KG1 (cell line): ENCODE results near the gene SKP2.
"Not testable (repeated sequence)": the region's sequence is repeated elsewhere in the genome, so short reads cannot be mapped to it uniquely, and the experiment has no call there.

Experiments used
- DNase-seq: peaks from one replicate; lab custom pipeline; 2025; lab: John Stamatoyannopoulos, UW

SKP2 gene

DNA sequence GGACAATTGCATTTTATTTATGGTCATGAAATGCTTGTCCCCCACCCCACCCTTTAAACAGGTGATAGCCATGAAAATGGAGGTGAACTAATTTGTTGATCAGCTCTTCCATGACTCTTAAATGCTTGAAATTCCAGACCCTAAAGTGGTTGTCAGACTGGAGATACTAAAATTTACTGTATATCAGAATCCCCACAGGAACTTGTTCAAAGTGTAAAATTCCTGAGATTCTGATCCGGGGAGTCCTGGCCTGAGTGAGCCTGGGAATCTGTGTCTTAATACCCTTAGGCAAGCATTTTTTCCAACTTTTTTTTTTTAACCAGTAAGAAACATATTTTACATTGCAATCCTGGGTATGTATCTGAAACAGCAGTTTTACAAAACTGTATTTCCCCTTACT lies 4.7 kb downstream of the SKP2 start:
- DNase-seq = no peak

DNA sequence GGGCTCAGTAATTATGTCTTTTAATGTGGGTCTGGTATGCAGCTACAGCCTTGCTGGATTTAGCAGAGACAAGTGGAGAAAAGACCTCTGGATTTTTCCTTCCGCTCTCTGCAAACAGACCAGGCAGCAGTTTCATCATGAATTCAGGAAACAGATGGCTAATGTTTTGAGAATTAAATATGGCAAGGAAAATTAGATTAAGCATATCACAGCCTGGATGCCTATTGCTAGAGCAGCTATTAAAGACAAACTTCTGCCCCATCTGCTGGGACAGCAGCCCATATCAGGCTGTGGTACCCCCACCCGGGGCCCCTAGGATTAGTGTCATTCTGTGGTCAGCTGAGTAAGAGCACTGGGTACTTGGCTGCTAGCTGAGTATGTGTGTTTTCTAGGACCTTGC lies 6.2 kb downstream of the SKP2 start:
- DNase-seq = no peak

DNA sequence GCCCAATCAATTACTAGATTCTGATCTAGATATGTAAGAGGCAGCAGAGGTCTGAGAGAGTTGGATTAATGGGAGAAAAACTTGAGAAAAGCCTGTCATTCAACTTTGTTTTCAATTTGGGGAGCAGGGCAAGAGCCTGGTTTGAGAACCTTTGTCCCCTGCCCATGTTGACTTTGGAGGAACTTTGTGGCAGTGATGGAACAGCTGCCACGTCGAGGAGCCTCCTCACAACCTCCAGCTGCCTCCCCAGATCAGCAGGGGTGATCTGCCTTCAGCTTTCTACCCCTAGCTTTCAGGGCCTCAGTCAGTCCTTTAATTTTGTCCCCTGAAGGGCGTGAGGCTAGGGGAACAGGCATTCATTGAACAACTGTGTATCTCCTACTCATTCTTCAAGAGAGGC lies 8.7 kb downstream of the SKP2 start:
- no peak for DNase-seq

DNA sequence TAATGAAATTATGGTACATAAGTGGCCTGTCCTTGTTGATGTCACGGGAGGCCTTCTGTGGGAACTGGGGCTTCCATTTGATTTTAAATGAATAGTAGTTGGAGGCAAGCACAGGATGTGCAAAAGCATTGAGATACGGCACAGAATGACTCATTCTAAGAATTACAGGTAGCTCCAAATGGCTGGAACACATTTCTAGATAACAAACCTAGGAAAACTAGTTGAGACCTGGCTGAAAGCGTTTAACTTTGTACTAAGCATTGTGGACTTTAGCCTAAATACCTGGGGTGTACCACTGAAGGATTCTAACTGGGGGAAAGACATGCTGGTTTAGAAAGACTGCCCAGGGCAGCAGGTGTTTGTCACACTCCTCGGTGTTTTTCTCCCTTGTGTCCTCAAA lies 9.4 kb downstream of the SKP2 start:
- no peak for DNase-seq

DNA sequence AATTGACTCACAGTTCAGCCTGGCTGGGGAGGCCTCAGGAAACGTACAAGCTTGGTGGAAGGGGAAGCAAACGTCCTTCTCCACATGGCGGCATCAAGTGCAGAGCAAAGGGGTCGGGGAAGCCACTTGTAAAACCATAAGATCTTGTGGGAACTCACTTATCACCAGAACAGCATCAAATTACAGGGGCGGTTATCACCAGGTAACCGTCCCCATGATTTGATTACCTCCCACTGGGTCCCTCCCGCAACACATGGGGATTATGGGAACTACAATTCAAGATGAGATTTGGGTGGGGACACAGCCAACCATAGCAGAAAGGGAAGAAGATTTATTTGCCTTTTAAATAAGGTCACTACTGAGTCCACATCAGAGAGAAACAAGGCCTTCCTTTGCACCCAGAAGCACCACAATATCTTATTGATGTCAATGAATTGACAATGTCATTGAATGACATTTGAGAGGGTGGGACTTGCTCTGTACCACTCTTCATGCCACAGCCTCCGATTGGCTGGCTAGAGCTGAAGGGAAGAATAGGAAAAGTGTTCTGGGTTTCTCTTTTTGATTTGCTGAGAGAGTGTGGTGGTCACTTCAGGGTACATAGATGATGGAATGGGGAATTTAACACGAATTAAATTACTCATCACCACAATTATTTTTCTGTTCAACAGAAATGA lies 11.0 kb downstream of the SKP2 start:
- DNase-seq = no peak

DNA sequence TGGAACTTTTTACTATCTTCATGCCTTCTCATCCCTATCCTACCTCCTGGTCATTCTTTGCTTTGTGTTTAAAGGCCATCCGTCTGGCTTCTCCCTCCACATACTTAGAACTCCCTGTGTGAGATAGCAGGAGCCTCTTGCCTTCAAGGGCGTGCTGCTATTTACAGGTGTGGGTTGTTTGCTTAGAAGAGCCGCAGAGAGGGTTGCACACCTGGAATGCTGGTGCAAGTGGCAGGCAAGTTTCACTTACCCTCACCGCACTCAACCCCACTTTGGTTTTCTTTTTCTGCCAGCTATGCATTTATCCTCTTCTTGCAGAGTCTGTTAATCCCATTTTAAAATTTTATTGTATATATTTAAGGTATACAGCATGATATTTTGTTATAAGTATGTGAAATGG lies 12.6 kb downstream of the SKP2 start:
- DNase-seq = no peak

DNA sequence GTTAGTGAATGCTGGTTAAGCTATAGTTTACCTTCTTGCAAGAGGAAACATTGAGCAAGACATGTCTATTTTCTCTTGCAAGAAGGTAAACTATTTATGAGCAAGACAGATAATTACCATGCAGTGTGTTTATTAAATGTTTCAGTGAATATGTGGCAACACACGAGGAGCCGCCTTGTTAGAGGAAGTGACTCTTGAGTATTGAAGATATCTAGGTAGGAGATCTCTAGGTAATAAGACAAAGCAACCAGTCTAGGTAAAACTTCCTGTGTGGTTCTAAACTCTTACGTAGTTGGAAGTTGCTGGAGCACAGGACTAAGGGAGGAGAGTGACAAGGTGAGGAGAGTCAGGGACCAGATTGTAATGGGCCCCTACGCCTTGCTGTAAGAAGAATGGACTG lies 16.8 kb downstream of the SKP2 start:
- DNase-seq = no peak

DNA sequence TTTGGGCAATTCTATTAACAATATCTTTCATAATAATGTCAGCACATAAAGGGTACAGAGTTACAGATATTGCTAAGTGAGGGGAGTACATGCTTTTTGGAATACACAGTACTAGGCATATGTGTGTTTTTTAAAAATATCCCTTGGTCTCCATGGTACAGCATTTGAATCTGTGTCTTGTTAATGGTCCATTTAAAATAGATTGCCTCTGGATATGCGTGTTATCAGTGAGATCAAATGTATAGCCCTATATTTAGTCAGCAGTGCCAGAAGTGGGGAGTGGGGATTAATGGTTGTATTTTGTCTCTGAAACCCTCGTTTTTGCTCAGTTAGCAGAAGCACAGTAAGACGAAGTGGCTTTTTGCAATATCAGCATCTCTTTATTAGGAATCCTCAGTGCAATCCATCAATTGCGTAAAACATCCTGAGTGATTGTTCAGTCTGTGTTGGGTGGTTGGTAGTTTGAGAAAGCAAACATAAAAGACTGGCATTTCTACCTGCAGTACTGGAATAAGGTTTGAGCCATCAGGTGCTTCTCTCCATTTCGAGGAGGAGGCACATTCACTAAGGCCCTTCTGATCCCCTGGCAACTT lies 19.0 kb downstream of the SKP2 start:
- DNase-seq = no peak

DNA sequence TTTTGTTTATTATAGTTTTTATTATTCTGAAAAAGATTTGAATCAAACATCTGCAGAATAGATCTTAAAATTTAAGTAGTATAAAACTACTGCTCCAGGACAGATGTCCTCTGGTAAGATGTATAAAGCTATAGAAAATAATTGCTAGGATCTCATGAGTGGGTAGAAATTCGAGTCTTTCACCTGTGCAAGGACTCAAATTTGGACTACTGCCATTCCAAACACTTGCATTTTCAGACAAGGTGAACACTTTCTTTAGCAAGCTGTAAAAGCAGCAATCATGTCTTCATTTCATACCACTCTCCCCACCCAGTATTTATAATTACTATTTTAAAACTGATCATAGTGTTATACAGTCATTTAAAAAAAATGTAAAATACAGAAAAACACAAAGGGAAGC lies 20.7 kb downstream of the SKP2 start:
- DNase-seq = no peak

DNA sequence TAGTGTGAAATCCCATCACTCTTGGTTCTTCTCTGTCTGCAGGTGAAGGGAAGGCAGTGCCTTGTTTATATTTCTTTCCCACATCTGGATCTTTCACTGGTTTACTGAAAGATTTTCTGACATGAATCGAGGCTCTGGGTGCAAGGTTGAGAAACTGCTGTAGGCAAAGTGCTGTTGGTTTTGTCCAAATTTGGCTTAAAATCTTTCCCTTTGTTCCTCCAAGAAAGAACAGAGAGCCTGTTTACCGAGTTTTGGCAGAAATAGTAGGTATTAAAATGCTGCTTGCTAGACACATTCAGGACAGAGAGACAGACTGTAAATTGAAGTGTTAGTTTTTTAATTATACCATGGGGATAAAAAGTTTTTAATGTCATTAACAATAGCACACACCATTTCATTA lies 21.5 kb downstream of the SKP2 start:
- no peak for DNase-seq

DNA sequence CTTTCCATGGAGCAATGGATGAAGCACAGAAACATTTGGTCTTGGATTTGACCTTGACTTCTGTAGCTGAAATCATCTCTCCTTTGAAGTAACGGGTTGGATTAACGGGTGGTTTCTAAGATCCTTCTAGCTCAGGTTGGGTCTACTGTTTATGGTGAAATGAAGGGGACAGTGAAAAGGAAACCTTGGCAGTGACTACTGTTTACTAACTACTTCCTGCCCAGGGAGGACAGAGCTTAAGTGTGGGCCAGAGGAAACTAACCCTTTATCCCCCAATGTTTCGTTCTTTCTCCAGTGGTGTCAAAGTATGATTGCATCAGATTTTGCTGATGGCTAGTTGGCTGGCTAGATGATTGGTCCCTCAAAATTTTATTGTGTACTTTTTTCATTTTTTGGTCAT lies 22.2 kb downstream of the SKP2 start:
- no peak for DNase-seq

DNA sequence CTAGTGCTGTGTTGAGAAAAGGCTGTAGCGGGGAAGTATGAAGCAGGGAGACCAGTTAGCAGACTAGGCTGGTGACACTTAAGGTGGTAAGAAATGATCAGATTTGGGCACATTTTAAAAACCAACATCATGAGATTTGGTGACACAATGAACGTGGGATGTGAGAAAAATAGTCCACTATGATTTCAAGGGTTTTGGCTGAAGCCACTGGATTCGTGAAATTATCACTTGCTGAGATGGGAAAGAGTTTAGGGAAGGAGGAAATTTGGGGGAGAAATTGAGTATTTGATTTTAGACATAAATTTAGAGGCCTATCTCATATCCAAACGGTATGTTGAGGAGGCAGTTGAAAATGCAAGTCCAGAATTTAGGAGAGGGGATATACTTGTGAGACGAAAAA lies 23.1 kb downstream of the SKP2 start:
- DNase-seq = no peak

DNA sequence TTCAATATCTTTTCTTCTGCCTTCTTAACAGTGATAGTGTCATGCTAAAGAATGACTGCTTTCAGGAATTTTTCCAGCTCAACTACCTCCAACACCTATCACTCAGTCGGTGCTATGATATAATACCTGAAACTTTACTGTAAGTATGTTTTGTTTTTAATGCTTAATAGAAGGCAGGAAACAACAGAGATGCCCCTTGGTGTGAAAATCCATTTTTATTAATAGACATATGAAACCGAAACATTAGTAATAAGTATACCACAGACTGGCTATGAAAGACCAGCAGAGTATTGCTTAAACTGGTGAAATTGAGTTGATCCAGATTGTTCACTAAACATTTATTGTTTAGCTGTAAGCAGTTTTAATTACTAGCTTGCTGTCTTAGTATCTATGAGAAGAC lies 25.2 kb downstream of the SKP2 start:
- DNase-seq = no peak

DNA sequence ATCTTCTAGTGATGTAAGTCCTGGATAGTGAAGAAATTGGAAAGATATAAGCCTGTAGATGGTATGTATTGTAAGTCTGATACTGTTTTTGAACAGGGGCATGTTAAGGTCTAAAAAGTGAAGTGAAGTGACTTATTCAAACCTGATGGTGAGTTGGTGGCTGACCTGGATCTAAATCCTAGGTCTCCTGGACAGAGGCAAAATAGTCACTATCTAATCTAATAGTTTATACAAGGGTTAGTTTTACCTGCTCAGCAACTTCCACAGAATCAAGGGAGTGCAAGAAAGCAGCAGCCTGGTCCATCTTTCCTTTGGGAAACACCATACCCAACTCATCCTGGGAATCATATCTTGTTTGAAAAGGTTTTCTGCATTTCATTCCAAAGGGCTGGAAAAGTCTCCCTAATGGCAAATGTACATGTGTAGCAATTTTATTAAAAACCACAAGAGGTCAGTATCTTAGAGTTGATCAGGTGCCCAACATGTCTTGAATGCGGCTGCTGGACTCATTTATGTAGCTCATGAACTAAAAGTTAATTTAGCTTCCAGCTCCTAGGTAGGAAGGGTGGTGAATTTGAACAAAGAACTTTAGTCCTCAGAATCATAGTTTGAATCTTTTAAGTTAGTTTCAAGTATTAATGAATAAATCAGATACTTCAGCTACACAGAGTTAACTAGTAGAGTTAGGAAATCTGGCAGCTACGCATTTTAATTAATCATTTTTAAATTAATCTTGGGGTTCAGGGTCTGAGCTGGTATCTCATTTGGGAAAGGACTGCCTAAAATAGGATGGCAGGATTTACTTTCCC lies 26.0 kb downstream of the SKP2 start:
- no peak for DNase-seq

DNA sequence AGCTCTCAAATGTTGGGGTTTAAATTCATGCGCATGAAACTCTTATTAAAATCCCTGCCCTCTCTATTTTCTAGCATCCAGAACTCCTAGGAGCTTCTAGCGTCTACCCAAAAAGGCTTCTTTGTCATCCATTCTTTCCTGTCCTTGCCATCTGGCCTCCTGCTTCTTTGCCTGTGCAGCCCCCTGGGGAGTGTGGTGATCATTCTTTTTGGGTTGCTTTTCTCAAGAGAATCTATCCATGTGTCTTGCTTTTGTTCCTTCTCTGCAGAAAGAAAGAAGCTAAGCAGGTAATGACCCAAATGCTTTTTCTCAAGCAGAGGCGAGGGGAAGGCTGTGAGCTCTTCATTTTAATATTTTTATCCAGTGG lies 26.6 kb downstream of the SKP2 start:
- DNase-seq = no peak

DNA sequence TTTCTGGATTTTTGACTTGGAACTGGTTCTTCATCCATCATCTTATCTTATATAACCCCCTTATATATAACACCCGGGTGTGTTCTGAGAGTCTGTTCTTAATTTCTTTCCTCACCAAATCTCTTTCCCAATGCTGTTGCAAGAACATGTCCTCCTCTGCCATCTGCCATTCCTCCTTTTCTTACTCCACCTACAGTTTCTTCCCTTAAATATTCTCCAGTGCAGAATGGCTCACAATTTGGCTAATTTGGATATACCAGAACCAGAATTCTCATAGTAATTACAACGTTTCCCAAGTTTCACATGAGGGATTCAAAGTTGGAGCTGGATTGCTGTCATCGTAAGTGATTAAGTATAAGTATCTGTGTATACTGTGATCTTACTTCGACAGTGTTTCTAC lies 28.0 kb downstream of the SKP2 start:
- no peak for DNase-seq

DNA sequence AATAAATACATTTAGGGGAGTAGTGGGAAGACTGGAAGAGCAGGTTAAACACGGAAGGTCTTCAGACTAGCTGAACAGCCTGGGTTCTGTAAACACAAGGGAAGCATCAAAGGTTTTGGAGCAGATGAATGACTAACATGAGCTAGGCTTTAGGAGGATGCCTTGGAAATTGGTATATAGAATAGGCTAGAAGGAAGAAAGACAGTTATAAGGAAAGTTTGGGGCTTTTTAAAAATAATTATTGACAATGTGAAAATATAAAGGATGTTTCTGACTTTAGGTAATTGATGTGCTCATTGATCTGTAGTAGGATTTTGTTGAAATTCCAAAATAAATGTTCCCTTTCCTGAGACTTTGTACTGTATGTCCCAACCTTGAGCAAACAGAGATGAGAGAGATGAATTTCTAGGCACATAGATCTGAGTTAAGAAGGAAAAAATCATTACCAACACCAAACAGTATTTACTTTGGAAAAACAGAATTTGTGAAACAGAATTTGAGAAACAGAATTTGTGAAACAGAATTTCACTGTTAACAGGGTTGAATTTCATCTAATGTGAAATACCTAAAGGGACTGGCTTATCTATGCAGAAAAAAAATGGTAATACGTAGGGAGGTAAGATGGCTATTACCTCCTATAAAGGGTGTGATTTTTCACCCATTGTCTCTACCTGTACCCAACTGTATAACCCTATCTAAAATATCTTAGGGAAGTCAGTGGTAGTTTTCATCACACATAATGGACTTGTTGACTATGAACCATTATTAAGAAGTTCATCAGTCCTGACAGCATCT lies 28.8 kb downstream of the SKP2 start:
- no peak for DNase-seq

DNA sequence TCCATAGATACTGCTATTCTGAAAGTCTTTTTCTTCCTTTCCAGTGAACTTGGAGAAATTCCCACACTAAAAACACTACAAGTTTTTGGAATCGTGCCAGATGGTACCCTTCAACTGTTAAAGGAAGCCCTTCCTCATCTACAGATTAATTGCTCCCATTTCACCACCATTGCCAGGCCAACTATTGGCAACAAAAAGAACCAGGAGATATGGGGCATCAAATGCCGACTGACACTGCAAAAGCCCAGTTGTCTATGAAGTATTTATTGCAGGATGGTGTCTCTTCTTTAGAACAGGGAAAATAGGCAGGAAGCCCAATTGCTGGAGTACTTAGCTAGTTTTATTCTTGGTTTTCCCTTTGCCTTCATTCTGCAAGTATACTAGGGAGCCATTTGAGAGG lies 29.9 kb downstream of the SKP2 start:
- DNase-seq = no peak

DNA sequence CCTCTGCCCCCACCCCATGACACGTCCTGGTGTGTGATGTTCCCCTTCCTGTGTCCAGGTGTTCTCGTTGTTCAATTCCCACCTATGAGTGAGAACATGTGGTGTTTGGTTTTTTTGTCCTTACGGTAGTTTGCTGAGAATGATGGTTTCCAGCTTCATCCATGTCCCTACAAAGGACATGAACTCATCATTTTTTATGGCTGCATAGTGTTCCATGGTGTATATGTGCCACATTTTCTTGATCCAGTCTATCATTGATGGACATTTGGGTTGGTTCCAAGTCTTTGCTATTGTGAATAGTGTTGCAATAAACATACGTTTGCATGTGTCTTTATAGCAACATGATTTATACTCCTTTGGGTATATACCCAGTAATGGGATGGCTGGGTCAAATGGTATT lies 32.5 kb downstream of the SKP2 start:
- DNase-seq = not testable (repeated sequence)

DNA sequence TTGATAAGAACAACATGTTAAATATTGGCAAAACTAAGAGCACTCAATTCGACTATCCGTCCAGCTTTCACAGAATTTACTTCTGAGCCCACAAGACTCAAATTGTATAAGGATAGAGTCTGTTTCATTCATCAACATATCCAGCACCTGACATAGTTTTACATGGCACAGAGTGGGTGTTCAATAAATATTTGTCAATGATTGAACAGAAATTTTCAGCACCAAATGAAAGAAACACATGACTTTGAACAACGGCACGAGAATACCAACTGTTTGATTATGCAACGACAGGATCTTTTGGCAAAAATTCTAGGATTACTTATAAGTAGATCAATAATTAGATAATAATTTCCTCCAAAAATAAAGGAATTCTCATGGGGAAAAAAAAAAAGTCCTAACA lies 41.8 kb downstream of the SKP2 start:
- DNase-seq = no peak

DNA sequence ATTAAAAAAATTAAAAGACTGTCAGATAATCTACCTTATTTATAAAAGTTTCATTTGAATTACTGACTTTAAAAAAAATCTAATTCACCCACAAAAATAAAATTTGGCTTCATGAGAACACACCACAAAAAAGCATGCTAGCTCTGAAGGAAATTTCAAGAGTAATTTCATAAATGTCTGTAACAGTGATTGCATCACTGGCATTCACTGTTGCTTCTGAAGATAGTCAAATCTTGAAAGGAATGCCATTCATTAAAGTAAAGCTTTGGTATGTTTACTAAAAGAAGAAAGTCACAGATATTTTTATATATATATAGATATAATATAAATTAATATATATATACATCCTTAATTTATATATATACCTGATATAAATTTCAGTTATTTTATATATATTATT lies 46.4 kb downstream of the SKP2 start:
- no peak for DNase-seq

DNA sequence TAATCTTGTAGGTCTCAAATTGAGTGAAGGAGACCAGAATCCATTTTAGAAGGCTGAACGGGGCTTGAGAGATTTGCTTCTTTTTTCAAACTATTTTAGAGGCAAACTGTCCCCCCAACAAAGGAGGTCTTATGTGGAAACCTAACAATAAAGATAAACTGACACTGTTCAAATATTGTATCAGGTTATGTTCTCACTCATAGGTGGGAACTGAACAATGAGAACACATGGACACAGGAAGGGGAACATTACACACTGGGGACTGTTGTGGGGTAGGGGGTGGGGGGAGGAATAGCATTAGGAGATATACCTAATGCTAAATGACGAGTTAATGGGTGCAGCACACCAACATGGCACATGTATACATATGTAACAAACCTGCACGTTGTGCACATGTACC lies 46.9 kb downstream of the SKP2 start:
- not testable (repeated sequence) for DNase-seq

DNA sequence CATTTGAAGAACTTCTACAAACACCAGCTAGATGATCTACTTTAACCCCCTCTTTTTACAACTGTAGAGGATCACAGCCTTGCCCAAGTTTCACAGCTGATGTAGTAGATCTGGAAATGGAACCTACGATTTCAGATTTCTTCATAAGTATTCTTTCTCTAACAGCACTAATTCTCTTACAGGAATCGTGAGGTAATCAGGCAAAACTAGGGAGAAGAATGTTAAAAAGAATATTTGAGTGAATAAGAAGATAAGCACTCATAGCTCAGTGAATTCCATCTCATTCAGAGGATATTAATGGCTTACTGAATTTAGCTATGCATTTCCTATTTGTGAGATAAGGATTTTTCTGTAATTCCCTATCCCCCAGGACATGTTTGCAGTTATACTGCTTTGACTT lies 47.7 kb downstream of the SKP2 start:
- DNase-seq = no peak
